K562 (cell line): Measurements from ENCODE around the gene AJUBA. TPM values are rescaled to one million over a fixed set of nuclear protein-coding genes. Genes with fewer than 3 reads are reported as not detected.

Experiments
- FIP1L1 ChIP-seq: fragments of 200-400 bp; formaldehyde crosslinking; IDR thresholded peaks from 2 replicates; pipeline ENCODE4 v1.6.1; 2018; ENCODE audit warnings: mild to moderate bottlenecking, low read depth, low read length; ENCODE audit not compliant: poor library complexity, severe bottlenecking
- FOXJ2 ChIP-seq: fragments of 200-800 bp; sonication (Bioruptor generic); IDR thresholded peaks from 2 replicates; pipeline ENCODE4 v1.6.1; 2016; ENCODE audit warnings: missing genetic modification characterization, missing compliant biosample characterization
- HMG20A ChIP-seq: fragments of 450-650 bp; formaldehyde crosslinking; conservative IDR thresholded peaks from 2 replicates; pipeline ENCODE4 v1.4.0; 2020; ENCODE audit warnings: mild to moderate bottlenecking, mixed read lengths
- JUND ChIP-seq, 2 experiments: IDR thresholded peaks; 2 replicates in 1 of 2; 3 replicates in 1 of 2; pipeline ENCODE4 v1.6.1; 2011; ENCODE audit warnings: borderline replicate concordance in 2 of 2, low read depth in 2 of 2, low read length in 2 of 2, improper control_type of control experiment in 1 of 2, missing biosample characterization in 1 of 2, missing genetic modification characterization in 1 of 2, missing genetic modification reagents in 1 of 2
- NR3C1 ChIP-seq: sonication (generic); formaldehyde crosslinking; IDR thresholded peaks from 2 replicates; pipeline ENCODE4 v1.8.1; 2022; ENCODE audit warnings: missing genetic modification reagents
- POLR2AphosphoS2 ChIP-seq: IDR thresholded peaks from 2 replicates; pipeline ENCODE4 v1.6.1; 2012; ENCODE audit warnings: low read length, improper control_type of control experiment
- STAG1 ChIP-seq: sonication (generic); formaldehyde crosslinking; IDR thresholded peaks from 2 replicates; pipeline ENCODE4 v1.5.0; 2020; ENCODE audit warnings: missing genetic modification reagents, borderline replicate concordance
- ZBED1 ChIP-seq: IDR thresholded peaks from 2 replicates; pipeline ENCODE4 v1.6.1; 2014
- polyA plus RNA-seq, 8 experiments: library from polyadenylated mRNA; depleted of rRNA in 4 of 8; stranded (reverse) in 5 of 8; unstranded in 3 of 8; fragments of >200 nt; fragmentation: Nextera tagmentation in 2 of 8; fragmentation: Illumina TruSeq in 1 of 8; extraction: Ambion mirVana in 2 of 8; extraction: Trizol in 1 of 8; gene quantifications; 2 replicates each; pipeline versions ENCODE4 v1.2.1 to v1.2.3, GENCODE V29; 2011 to 2014; ENCODE audit warnings: inconsistent platforms in 1 of 8, missing spikeins in 1 of 8
- total RNA-seq, 7 experiments: library from RNA; depleted of rRNA in 6 of 7; stranded (reverse); fragments of >200 nt in 6 of 7; fragmentation: Illumina TruSeq in 2 of 7; extraction: Trizol in 2 of 7; gene quantifications; 2 replicates each; pipeline versions ENCODE4 v1.2.1 to v1.2.3, GENCODE V29; 2011 to 2021; ENCODE audit warnings: low replicate concordance in 1 of 7
- TF ChIP-seq, protein P1 (sequence below): fragments of 250-450 bp; sonication (Bioruptor Pico); IDR thresholded peaks from 2 replicates; pipeline ENCODE4 v1.5.0; 2020; ENCODE audit warnings: mild to moderate bottlenecking, borderline replicate concordance
- TF ChIP-seq, protein P2 (sequence below): sonication (generic); formaldehyde crosslinking; IDR thresholded peaks from 2 replicates; pipeline ENCODE4 v1.9.0; 2022; ENCODE audit warnings: mild to moderate bottlenecking, missing genetic modification reagents
- TF ChIP-seq, protein P3 (sequence below): fragments of 250-450 bp; sonication (Bioruptor Pico); IDR thresholded peaks from 2 replicates; pipeline ENCODE4 v1.5.0; 2021
- TF ChIP-seq, protein P4 (sequence below), 3 experiments: fragments of 200-800 bp in 1 of 3; fragments of 250-450 bp in 1 of 3; fragments of 450-650 bp in 1 of 3; sonication (Bioruptor Pico) in 1 of 3; sonication (Bioruptor generic) in 1 of 3; formaldehyde crosslinking in 1 of 3; IDR thresholded peaks; 2 replicates each; pipeline versions ENCODE4 v1.6.1 to v1.8.0; 2016 to 2022; ENCODE audit warnings: mild to moderate bottlenecking in 2 of 3, missing genetic modification characterization in 2 of 3, missing compliant biosample characterization in 1 of 3, moderate library complexity in 1 of 3
- TF ChIP-seq, protein P5 (sequence below): fragments of 250-450 bp; sonication (Bioruptor Pico); IDR thresholded peaks from 2 replicates; pipeline ENCODE4 v1.4.0; 2020; ENCODE audit warnings: mild to moderate bottlenecking, moderate library complexity

The AJUBA gene
- total and polyA plus RNA-seq, 9 of the 15 experiments (the other 6 are each of a cell fraction or from before 2014, with no cell fraction given) = 0.73 to 4.7 (median 2.8) TPM

DNA sequence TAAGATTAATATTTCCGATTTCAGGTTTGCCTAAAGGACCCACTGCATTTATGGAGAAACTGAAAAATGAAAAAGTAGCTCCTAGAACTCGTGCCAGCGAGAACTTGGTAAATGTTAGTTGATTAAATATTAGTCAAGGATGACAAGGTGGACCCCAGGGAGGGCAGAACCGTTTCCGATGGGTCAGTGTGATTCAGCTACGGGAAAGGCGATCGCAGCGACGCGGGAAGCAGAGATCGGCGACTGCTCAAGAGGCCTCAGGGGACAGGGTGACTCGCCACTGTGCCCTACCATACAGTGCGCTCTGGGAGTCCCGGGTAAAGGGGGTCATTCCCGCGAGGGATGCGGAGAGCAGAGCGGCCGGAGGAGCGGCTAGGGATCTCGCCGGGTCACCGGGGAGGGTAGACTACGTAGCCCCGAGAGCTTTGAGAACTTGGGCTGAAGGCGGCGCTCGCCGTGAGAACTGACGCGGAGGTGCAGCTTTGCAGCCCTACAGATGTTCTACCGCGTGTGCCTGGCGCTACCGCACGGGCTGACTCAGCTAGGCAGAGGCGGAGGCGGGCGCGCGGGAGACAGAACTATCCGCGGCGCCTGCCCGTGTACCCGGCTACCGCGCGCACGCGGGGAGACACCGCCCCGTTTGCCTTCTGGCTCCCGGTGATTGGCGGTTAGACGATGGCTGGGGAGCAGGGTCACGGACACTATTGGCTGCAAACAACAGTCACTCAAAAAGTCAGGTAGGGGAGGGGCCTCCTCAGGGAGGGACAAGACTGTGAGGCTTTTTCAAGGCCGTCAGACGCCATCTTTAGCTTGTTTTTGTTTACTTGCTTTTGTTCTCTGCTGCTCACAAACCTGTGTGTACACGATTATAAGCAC, 24.4 kb upstream of the AJUBA start (continued):
- TF ChIP-seq JUND (IDR thresholded peaks at IDR 0.05; ENCODE audit: borderline replicate concordance, low read depth, low read length) (peak; percentile 84), JUND (tag; IDR thresholded peaks at IDR 0.05; ENCODE audit: borderline replicate concordance, low read depth, low read length) (no peak; the same call in 2 of the 3 replicates), ZBED1 (peak; percentile 86; the same call in 1 of the 2 replicates), FOXJ2 (tag) (peak; percentile 61), HMG20A (no peak), FIP1L1 (peak; percentile 84), STAG1 (CRISPR knock-in tag) (0 out of 2 replicates have a peak, but pooled peaks have one; percentile 16), NR3C1 (CRISPR knock-in tag) (no peak), POLR2AphosphoS2 (peak; percentile 68; the same call in 1 of the 2 replicates)
- TF ChIP-seq, protein P1, sequence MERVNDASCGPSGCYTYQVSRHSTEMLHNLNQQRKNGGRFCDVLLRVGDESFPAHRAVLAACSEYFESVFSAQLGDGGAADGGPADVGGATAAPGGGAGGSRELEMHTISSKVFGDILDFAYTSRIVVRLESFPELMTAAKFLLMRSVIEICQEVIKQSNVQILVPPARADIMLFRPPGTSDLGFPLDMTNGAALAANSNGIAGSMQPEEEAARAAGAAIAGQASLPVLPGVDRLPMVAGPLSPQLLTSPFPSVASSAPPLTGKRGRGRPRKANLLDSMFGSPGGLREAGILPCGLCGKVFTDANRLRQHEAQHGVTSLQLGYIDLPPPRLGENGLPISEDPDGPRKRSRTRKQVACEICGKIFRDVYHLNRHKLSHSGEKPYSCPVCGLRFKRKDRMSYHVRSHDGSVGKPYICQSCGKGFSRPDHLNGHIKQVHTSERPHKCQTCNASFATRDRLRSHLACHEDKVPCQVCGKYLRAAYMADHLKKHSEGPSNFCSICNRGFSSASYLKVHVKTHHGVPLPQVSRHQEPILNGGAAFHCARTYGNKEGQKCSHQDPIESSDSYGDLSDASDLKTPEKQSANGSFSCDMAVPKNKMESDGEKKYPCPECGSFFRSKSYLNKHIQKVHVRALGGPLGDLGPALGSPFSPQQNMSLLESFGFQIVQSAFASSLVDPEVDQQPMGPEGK (CRISPR knock-in tag) = no peak
- TF ChIP-seq, protein P2, sequence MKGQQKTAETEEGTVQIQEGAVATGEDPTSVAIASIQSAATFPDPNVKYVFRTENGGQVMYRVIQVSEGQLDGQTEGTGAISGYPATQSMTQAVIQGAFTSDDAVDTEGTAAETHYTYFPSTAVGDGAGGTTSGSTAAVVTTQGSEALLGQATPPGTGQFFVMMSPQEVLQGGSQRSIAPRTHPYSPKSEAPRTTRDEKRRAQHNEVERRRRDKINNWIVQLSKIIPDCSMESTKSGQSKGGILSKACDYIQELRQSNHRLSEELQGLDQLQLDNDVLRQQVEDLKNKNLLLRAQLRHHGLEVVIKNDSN (CRISPR knock-in tag) = peak; percentile 43; the same call in 1 of the 2 replicates
- TF ChIP-seq, protein P3, sequence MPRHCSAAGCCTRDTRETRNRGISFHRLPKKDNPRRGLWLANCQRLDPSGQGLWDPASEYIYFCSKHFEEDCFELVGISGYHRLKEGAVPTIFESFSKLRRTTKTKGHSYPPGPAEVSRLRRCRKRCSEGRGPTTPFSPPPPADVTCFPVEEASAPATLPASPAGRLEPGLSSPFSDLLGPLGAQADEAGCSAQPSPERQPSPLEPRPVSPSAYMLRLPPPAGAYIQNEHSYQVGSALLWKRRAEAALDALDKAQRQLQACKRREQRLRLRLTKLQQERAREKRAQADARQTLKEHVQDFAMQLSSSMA = no peak
- TF ChIP-seq, protein P4, sequence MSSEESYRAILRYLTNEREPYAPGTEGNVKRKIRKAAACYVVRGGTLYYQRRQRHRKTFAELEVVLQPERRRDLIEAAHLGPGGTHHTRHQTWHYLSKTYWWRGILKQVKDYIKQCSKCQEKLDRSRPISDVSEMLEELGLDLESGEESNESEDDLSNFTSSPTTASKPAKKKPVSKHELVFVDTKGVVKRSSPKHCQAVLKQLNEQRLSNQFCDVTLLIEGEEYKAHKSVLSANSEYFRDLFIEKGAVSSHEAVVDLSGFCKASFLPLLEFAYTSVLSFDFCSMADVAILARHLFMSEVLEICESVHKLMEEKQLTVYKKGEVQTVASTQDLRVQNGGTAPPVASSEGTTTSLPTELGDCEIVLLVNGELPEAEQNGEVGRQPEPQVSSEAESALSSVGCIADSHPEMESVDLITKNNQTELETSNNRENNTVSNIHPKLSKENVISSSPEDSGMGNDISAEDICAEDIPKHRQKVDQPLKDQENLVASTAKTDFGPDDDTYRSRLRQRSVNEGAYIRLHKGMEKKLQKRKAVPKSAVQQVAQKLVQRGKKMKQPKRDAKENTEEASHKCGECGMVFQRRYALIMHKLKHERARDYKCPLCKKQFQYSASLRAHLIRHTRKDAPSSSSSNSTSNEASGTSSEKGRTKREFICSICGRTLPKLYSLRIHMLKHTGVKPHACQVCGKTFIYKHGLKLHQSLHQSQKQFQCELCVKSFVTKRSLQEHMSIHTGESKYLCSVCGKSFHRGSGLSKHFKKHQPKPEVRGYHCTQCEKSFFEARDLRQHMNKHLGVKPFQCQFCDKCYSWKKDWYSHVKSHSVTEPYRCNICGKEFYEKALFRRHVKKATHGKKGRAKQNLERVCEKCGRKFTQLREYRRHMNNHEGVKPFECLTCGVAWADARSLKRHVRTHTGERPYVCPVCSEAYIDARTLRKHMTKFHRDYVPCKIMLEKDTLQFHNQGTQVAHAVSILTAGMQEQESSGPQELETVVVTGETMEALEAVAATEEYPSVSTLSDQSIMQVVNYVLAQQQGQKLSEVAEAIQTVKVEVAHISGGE (CRISPR knock-in tag; IDR thresholded peaks at IDR 0.05) = peak in 1 of 3 experiments; percentile 75; a peak in 1 of 6 replicates
- TF ChIP-seq, protein P5, sequence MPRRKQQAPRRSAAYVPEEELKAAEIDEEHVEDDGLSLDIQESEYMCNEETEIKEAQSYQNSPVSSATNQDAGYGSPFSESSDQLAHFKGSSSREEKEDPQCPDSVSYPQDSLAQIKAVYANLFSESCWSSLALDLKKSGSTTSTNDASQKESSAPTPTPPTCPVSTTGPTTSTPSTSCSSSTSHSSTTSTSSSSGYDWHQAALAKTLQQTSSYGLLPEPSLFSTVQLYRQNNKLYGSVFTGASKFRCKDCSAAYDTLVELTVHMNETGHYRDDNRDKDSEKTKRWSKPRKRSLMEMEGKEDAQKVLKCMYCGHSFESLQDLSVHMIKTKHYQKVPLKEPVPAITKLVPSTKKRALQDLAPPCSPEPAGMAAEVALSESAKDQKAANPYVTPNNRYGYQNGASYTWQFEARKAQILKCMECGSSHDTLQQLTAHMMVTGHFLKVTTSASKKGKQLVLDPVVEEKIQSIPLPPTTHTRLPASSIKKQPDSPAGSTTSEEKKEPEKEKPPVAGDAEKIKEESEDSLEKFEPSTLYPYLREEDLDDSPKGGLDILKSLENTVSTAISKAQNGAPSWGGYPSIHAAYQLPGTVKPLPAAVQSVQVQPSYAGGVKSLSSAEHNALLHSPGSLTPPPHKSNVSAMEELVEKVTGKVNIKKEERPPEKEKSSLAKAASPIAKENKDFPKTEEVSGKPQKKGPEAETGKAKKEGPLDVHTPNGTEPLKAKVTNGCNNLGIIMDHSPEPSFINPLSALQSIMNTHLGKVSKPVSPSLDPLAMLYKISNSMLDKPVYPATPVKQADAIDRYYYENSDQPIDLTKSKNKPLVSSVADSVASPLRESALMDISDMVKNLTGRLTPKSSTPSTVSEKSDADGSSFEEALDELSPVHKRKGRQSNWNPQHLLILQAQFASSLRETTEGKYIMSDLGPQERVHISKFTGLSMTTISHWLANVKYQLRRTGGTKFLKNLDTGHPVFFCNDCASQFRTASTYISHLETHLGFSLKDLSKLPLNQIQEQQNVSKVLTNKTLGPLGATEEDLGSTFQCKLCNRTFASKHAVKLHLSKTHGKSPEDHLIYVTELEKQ (CRISPR knock-in tag) = no peak
